Brain pericyte (primary cell): Measurements from ENCODE around the gene UGT1A5.

ENCODE experiments used
- DNase-seq: peaks from one replicate; pipeline ENCODE4 v3.0.0-alpha.2; 2012; ENCODE audit warnings: low read depth, low spot score

The UGT1A5 gene

DNA sequence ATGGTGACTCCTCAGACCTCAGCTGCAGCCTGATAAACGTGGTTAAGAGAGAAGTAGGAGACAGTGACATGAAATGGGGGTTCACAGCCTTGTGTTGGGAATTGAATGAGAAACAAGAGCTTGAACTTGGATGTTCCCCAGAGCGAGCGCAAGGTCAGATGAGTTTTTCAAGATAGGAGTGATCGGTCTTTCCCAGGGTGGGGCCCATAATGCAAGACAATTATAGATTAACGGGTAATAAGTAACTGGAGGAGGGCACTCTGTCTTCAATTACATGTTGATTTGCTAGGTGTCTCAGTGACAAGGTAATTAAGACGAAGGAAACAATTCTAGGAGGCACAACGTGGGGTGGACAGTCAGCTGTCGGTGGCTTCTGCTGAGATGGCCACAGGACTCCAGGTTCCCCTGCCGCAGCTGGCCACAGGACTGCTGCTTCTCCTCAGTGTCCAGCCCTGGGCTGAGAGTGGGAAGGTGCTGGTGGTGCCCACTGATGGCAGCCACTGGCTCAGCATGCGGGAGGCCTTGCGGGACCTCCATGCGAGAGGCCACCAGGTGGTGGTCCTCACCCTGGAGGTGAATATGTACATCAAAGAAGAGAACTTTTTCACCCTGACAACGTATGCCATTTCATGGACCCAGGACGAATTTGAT is at the start of gene UGT1A5:
TSS of gene UGT1A5 (plus strand) at position 297 of the 651 bp plus-strand sequence. CDS start at position 382, 85 bp downstream.
- no peak for DNase-seq

DNA sequence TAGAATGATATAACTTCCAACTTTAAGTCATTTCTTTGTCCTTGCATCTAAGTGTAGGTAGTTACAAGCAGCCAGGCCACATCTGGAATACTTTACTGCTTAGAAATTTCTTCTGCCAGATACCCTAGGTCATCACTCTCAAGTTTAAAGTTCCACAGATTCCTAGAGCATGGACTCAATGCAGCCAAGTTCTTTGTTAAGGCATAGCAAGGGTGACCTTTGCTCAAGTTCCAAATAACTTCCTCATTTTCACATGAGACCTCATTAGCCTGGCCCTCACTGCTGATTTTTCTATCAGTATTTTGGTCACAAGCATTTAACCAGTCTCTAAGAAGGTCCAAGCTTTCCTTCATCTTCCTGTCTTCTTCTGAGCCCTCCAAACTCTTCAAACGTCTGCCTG is 48.8 kb upstream of the UGT1A5 start:
- no peak for DNase-seq

DNA sequence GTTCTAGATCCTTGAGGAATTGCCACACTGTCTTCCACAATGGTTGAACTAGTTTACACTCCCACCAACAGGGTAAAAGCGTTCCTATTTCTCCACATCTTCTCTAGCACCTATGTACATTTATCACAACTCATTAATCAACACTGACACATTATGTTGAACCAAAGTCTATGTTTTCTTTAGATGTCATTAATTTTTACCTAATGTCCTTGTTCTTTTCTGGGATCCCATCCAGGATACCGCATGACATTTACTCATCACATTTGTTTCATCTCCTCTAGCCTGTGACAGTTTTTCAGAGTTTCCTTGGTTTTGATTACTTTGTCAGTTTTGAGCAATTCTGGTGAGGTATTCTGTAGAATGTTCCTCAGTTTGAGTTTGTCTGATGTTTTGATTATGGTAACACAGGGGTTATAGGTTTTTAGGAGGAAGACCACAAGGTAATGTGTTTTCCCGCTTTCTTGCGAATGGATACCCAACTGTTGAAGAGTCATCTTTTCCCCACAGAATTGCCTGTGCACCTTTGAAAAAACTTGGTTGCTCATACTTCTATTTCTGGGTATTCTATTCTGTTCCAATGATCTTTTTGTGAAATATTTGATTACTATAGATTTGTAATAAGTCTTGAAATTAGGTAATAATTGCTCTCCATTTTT is 44.0 kb upstream of the UGT1A5 start:
- no peak for DNase-seq

DNA sequence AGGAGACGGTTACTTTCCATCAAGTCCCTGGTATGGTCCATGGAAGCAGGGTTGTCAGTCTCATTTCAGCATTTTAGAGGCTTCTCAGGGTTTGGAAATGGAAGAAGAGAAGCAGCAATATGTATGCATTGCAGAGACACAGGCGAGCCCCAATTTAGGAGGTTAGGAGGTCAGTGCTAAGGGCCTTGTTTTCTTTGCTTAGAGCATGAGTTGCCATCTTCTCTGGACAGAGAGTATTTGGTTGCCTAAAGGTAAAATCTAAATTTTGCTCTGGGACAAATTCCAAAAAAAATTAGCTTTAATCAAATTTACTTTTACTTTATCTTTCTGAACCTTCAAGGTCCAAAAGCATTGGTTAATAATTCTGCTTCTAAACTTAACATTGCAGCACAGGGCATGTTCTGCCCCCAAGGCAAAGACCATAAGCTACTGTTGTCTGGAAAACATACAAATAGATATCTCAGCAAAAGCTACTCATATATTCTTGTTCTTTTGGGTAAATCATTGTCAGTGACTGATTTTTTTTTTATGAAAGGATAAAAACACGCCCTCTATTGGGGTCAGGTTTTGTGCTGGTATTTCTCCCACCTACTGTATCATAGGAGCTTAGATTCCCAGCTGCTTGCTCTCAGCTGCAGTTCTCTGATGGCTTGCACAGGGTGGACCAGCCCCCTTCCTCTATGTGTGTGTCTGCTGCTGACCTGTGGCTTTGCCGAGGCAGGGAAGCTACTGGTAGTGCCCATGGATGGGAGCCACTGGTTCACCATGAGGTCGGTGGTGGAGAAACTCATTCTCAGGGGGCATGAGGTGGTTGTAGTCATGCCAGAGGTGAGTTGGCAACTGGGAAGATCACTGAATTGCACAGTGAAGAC is 41.2 kb upstream of the UGT1A5 start, which contains the start of gene UGT1A9:
TSS of gene UGT1A9 (plus strand) at position 609 of the 872 bp plus-strand sequence. CDS start at position 646, 37 bp downstream.
- no peak for DNase-seq

DNA sequence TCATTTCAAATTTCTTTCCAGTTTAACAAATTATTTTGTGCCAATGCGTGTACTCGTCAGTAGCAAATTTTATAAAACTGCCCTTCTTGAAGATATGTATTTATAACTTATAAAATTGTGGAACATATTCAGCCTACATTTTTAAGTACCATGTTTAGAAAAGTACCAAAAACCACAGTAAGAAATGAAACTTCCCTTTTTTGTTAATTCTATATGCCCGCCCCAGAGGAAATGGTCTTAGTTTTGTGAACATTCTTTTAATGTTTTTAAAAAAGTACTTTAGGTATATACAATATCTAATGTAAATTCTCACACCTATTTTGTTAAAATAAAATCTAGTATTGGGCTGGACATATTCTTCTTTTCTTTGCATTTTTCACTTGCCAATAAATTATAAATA is 39.8 kb upstream of the UGT1A5 start:
- DNase-seq: no peak

DNA sequence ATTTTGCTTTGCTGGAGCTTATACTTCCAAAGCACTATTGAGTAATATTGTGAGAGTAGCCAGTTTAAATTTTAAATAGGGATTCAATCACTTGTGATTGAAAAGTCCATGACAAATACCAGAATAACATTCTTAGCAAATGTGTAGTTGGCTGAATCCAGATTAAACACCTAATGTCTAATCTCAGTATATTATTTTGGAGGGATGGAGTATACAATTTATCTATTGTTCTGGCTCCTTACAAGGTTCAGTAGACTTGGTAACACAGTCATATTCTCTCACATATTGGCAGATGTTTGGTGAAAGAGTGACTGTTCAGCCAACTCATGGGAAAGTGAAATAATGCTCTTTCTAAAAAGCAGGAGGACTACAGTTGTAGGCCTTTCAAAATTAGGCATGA is 38.8 kb upstream of the UGT1A5 start:
- no peak for DNase-seq

DNA sequence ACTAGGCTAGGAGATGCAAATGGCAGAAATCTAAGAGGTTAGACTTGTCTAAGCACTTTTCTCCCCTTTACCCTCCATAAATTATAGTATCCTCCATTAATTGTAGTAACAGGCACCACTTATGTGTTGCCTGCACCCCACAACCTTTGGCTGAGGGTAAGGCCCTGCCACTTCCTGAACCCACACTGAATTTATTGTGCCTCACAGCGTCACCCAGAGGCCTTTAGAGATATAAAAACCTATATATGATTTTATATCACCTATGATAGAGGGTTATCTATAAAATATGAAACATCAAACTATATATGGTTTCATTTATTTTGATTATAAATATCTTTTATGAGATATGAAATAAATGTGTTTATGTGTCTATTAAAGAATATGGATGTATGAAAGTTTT is 38.4 kb upstream of the UGT1A5 start:
- DNase-seq: no peak

DNA sequence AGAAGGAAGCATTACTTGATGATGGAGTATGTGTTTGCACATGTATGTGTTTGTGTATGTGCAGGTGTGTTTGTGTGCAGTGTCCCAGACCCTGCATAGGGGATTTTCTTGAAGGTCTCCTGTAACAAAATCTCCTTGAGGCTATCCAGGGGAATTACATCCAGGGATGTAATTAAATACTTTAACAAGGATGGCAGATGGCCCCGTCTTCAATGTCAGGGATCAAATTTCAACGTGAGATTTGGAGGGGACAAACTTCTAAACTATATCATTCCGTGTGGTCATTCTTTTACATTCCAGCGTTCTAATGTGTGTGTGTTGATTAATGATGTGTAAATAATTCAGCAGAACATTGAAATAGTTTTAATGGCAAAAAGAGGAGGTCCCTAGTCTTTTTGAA is 37.7 kb upstream of the UGT1A5 start:
- no peak for DNase-seq

DNA sequence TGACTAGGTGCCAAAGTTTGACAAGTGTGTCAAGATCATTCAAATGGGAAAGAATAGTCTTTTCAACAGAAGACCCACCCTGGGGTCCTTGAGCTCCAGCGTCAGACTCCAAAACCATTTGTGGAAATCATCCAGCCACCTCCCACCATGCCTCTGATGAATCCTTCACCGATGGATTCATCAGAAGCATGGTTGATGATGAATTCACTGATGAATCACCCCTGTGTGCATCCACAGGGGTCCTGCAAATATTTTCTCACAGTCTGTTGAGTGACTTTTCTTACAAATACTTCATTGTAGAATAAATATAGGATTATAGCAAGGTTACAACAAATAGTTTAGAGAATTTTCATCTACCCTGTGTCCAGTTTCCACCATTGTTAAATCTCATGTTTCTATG is 36.7 kb upstream of the UGT1A5 start:
- DNase-seq: no peak

DNA sequence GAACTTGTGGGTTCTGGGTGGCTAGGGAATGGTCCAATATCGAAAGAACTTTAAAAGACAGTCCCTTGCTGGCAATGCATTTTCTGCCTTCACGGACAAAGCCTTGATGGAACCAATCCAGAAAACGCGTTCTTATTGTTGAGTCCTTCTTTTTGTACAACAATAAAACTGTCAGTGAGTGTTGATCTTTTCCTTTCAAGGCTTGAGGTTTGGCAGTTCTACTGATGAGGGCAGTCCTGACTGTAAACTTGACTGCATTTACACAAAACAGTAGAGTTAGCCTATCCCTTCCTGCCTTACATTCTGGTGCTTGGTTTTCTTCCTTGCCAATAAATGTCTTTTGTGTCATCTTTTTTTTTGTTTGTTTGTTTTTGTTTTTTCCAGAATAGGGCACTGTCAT is 33.5 kb upstream of the UGT1A5 start:
- no peak for DNase-seq

DNA sequence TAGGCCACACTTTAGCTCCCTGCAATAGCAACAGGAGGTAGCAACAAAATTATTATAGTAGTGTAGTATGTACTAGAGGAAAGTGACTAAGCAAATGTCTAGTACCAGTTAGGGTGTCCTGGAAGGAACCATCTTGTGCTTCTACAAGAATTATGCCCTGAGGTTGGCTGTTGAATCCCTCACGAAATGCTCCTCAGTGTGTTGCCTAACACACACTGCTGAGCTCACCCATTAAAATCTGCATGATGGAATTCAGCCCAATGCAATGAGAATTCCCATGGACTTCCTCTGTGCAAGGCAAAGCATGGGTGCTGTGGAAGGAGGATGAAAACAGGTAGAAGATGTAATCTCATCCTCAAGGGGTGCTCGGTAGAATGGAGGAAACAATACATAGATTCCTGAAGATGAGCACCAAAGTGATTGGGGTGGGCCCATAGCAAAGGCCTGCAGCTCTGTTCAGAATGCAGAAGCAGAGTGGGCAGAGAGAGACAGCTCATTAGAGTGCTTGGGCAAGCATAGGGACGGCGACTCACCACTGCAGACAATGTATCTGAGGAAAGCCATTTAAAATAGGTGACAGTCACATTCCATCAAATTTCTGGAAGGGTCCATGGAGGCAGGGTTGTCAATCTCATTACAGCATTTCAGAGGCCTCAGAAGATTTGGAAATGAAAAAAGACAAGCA is 32.2 kb upstream of the UGT1A5 start:
- no peak for DNase-seq

DNA sequence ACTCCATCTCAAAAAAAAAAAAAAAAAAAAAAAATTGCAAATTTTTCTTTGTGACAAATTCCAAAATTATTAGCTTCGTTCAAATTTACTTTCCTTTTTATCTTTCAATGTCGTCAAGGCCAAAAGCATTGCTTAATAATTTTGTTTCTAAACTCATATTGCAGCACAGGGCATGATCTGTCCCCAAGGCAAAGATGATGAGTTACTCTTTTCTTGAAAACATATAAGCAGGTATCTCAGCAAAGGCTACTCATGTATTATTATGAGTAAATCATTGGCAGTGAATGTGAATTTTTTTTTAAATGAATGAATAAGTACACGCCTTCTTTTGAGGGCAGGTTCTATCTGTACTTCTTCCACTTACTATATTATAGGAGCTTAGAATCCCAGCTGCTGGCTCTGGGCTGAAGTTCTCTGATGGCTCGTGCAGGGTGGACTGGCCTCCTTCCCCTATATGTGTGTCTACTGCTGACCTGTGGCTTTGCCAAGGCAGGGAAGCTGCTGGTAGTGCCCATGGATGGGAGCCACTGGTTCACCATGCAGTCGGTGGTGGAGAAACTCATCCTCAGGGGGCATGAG is 31.1 kb upstream of the UGT1A5 start, which contains the start of gene UGT1A7:
TSS of gene UGT1A7 (plus strand) at position 381 of the 579 bp plus-strand sequence. CDS start at position 418, 37 bp downstream.
- no peak for DNase-seq

DNA sequence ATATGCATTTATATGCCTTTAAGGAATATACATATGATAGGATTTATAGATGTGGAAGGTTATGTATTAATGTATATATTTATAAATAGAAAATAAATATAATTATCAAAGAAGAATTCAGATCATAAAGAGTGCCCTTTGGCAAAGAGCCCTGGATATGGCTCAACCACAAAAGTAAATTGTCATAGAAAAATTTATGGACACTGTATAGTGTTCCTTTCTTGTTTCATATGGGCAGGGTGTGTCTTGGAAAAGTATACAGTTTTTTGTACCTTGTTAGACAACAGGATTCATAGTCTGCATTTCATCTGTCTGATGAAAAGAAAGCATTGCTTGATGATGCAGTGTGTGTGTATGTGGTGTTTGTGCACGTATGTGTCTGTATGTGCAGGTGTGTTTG is 28.1 kb upstream of the UGT1A5 start:
- no peak for DNase-seq

DNA sequence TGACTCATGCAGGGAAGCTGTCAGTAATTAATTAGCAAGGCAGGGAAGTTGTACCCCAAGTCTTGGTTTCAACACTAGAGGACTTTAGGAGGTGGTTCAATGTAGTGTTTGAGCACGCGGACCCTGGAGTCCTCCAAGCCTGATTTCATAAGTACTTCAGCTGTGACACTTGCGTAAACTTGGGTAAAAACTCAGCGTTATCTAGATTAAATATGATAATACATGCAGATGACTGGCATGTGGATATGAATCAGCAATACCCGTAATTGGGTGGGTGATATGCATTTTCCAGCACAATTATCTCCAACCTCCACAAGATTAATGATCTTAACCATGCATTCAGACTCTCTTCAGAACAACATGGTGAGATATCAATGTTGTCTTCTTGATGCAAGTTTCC is 25.8 kb upstream of the UGT1A5 start:
- DNase-seq: no peak

DNA sequence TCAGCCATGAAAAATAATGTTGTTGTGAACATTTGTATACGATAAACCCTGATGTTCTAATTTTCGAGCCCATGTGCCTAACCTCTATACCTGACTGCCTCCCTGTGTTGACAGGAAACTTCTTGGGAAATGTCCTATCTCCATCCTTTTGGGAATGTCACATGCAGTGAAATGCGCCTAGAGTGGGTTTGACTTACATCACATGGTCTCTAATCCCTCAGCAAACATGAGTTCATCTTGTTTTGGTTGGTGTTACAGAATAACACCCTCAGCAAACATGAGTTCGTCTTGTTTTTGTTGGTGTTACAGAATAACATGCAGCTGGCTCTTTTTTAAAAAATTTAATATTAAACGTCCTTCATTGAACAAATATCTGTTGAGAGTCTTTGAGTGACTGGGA is 24.4 kb upstream of the UGT1A5 start:
- no peak for DNase-seq

DNA sequence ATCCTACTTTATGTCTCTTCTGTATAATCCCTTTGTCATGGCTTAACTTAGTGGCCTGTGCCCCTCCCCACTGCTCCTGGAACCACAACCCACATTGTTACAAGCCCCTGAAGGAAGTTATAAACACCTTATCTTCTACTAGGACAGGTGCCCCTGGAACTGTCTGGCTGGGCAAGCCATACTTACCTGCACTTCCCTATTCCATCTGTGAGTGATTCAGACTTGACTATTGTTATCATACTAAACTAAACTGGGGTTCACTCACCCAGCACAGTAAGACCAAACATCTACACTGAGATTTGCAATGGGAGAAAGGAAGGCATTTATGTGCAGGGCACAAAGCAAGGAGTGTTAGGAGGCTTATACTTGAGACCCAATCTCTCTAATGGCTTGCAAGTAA is 23.7 kb upstream of the UGT1A5 start:
- DNase-seq: no peak

DNA sequence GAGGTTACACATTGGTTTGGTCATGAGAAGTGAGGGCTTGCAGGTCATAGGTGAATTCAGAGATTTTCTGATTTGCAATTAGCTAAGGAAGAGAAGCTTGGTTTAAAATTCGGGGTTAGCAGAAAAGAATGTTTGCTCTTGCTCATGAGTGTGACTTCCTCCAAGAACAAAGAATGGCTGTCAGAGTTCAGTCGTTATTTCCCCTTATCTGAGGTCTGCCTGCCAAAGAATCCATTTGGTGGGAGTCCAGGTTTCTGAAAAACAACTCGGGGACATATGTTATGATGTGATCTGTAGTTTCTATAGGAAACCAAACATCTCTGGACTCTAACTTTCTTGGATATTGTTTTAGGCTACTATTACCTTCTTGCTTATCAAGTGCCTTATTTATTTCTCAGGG is 23.2 kb upstream of the UGT1A5 start:
- DNase-seq: no peak

DNA sequence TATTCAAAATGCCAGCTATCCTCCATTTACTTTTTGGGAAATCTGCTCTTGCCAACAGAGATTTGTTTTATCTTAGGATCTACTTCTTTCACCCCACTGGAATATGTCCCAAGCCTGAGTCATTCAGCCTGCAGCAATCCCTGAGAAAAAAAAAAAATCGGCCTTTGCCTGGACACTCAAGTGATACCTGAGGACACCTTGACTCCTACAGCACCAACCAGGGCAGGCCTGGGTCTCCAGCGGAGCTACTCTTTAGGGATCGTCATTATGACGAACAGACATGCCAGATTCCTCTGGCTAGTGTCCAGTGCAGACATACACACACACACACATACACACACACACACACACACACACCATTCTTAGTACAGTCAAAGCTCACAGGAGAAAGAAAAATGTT is 22.3 kb upstream of the UGT1A5 start:
- no peak for DNase-seq

DNA sequence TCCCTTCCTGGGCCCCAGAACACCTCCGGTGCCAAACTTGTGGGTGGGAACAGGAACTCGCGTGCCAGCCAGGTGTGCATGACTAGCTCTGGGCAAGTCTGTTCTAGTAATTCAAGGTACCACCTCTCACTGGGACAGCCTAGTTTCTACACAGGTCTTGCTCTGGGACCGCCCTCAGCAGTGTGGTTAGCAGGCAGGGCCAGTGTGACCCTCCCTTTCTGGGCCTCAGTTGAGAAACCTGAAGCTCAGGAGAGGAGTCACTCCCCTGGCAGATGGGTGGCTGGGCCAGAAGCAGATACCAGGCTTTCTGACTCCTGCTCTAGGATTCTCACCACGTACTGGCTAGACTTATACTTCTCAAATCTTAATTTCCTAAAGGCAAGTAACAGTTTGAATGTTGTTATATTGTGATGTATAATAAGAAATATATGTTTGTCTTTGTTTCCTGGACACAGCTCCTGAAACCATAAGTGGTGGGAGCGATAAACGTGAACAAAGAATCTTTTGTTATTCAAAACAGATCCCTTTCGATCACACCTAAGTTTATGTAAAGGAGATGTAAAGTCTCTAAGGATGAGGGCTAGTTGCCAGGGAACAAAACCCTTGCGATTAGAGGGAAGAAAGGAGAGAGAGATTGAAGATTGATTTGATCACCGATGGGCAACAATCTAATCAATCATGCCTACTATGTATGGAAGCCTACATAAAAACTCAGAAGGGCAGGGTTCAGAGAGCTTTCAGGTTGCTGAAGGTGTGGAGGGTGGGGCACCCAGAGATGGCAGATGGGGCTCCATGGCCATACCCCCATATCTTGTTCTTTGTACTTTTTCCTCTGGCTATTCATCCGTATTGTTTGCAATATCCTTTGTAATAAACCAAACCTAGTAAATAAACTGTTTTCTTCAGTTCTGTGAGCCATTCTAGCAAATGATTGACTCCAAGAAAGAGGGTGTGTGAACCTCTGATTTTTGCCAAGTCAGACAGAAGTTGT is 21.0 kb upstream of the UGT1A5 start:
- DNase-seq: no peak

DNA sequence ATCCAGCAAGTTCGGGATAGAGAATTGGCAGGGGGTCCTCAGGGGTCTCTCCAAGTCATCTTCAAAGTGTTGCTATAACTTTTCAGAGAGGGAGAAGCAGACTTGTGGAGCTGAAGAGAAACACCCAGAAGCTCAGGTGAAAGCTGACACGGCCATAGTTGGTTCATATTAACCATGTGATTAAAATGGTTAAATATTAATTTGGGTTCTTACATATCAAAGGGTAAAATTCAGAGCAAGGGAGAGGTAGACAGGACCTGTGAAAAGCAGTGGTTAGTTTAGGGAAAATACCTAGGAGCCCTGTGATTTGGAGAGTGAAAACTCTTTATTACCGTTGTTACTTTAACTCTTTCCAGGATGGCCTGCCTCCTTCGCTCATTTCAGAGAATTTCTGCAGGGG is 20.1 kb upstream of the UGT1A5 start, which contains the start of gene UGT1A6:
TSS of gene UGT1A6 (plus strand) at position 243 of the 400 bp plus-strand sequence. CDS start at position 358, 115 bp downstream.
- no peak for DNase-seq
